Stimulated activated CD4-positive, alpha-beta T cell treated with anti-CD3 and anti-CD28 coated beads, Interleukin-2, amount 100 ng/mL, for 24 hours (primary cell): ENCODE results near the gene ABCF1.

Experiments
- DNase-seq, 2 donors: peaks; one replicate each; pipeline ENCODE4 v3.0.0-alpha.2; 2020

ABCF1 gene

GRCh38 chr6:30640481-30640880 is 69.2 kb downstream of the ABCF1 start:
- DNase-seq: no peak

- DNase-seq: no peak
Measured at GRCh38 chr6:30641048-30641447, 69.8 kb downstream of the ABCF1 start.
